ENCODE measurements around the gene BEX1. TPM values are rescaled to one million over a fixed set of nuclear protein-coding genes. Genes with fewer than 3 reads are reported as not detected.
"Not testable (repeated sequence)": the region's sequence is repeated elsewhere in the genome, so short reads cannot be mapped to it uniquely, and the experiment has no call there.

BEX1 gene
- total RNA-seq, result not detected in 2 replicates

GRCh38 chrX:103063918-103064434 lies at the start of gene BEX1:
Gene BEX1, minus strand, starts transcription at chrX:103064171. Its CDS starts 897 bp downstream, at chrX:103063274.
- DNase-seq (ENCODE audit: low read depth in 2 of 2), result no peak

DNA sequence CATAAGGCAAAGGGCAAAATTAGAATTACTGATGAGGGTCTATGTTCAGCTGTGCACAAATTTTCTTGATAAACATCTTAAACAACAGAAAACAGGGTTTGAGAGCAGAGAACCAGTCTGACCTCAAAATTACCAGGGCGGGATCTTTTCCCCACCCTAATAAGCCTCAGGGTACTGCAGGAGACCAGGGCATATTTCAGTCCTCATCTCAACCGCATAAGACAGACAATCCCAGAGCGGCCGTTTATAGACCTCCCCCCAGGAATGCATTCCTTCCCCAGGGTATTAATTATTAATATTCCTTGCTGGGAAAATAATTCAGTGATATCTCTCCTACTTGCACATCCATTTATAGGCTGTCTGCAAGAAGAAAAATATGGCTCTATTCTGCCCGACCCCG lies 45.5 kb upstream of the BEX1 start:
- not testable (repeated sequence) for DNase-seq (ENCODE audit: low read depth in 2 of 2)

GRCh38 chrX:103107836-103108235 lies 43.9 kb upstream of the BEX1 start:
- DNase-seq (ENCODE audit: low read depth in 2 of 2), result no peak

DNA sequence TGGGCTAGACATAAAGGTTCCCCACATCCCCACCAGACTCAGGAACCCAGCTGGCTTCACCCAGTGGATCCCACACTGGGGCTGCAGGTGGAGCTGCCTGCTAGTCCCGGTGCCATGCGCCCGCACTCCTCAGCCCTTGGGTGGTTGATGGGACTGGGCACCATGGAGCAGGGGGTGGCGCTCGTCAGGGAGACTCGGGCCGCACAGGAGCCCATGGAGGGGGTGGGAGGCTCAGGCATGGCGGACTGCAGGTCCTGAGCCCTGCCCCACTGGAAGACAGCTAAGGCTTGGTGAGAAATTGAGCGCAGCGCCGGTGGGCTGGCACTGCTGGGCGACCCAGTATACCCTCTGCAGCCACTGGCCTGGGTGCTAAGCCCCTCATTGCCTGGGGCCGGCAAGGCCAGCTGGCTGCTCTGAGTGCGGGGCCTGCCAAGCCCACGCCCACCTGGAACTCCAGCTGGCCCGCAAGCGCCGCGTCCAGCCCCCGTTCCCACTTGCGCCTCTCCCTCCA lies 43.3 kb upstream of the BEX1 start:
- DNase-seq (ENCODE audit: low read depth in 2 of 2), result not testable (repeated sequence)

DNA sequence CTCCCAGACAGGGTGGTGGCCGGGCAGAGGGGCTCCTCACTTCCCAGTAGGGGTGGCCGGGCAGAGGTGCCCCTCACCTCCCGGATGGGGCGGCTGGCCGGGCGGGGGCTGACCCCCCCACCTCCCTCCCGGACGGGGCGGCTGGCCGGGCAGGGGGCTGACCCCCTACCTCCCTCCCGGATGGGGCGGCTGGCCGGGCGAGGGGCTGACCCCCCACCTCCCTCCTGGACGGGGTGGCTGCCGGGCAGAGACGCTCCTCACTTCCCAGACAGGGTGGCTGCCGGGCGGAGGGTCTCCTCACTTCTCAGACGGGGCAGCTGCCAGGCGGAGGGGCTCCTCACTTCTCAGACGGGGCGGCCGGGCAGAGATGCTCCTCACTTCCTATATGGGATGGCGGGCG lies 40.4 kb upstream of the BEX1 start:
- not testable (repeated sequence) for DNase-seq (ENCODE audit: low read depth in 2 of 2)

DNA sequence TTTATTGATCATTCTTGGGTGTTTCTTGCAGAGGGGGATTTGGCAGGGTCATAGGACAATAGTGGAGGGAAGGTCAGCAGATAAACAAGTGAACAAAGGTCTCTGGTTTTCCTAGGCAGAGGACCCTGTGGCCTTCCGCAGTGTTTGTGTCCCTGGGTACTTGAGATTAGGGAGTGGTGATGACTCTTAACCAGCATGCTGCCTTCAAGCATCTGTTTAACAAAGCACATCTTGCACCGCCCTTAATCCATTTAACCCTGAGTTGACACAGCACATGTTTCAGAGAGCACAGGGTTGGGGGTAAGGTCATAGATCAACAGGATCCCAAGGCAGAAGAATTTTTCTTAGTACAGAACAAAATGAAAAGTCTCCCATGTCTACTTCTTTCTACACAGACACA lies 39.9 kb upstream of the BEX1 start:
- DNase-seq (ENCODE audit: low read depth in 2 of 2), result not testable (repeated sequence)

- no peak for DNase-seq (ENCODE audit: low read depth in 2 of 2)
Observed at GRCh38 chrX:103101299-103102042, 37.5 kb upstream of the BEX1 start.

DNA sequence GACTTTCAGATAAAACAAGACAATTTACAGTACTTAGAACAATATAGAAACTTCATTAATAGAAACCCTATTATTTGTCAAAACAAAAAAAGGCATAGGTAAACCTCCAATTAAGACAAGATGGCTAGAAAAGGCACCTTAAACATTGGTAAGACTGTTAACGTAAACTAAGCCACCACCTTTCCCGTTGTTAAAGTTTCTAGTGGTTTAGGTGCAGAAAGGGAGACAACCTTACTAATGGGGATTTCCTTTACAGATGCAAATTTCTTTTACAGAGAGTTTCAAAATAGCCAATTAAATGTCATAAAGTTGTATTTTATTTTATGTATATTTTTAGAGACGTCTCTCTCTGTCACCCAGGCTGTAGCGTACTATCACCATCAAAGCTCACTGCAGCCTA lies 36.5 kb upstream of the BEX1 start:
- no peak for DNase-seq (ENCODE audit: low read depth in 2 of 2)

- DNase-seq (ENCODE audit: low read depth in 2 of 2), result no peak
Observed at GRCh38 chrX:103099691-103100090, 35.7 kb upstream of the BEX1 start.

DNA sequence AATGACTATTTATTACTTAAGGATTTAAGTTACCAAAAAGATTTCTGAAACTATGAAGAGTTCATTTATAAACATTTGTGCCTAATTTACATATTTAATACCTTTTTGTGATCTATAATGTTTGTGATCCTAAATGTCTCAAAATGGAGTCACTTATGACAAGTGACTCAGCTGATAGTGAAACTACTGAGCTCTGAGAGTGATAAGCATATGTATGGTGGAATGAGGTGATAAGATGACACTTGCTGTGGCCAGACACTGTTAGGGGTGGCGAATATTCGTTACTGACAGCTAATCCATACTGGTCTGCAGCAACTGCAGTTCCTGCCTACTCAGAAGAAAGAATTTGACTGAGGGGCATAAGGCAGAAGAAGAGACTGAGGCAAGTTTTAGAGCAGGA lies 34.5 kb upstream of the BEX1 start:
- DNase-seq (ENCODE audit: low read depth in 2 of 2), result no peak

DNA sequence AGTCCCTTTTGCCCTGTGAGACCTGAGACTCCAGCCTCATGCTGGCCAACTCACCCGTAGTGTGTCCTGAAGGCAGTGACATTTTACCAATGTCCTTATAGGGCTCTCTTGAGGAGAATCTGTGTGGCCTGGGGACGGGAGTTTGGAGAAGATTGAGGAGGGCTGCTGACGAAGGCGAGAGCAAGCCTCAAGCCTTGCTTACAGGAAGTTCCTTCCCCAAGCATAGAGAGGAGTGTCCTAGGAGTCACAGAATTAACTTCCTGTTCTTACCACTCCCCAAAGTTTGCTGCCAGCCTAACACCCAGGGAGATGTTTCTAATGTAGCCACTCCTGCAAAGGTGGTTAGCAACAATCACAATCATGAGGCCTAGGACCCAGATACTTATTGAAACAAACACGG lies 29.0 kb upstream of the BEX1 start, which contains the start of gene NXF3:
Gene NXF3, minus strand, starts transcription at position 202 of the 400 bp plus-strand sequence. Its CDS starts 120 bp downstream, at position 82.
- no peak for DNase-seq (ENCODE audit: low read depth in 2 of 2)

GRCh38 chrX:103081051-103081450 lies 17.1 kb upstream of the BEX1 start:
- no peak for DNase-seq (ENCODE audit: low read depth in 2 of 2)

DNA sequence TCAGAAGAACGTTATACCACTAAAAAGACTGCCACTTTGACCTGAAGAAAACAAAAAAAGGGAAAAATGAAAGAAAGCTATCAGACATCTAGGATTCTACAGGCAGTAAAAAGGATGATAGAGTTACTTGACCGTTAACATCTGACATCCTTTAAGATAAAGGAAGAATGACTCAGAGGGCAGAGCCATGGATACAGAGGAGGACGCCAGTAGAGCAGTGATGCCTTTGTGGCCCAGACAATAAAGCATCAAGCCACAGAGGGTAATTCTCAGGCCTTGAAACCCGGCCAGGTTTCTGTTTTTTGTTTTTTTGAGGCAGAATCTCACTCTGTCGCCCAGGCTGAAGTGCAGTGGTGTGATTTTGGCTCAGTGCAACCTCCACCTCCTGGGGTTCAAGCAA lies 9.5 kb upstream of the BEX1 start:
- DNase-seq (ENCODE audit: low read depth in 2 of 2), result no peak

- DNase-seq (ENCODE audit: low read depth in 2 of 2), result no peak
Observed at GRCh38 chrX:103066606-103067005, 2.6 kb upstream of the BEX1 start.

GRCh38 chrX:103063191-103063845 lies 653 bp downstream of the BEX1 start:
- DNase-seq (ENCODE audit: low read depth in 2 of 2), result peak in 1 of 2 donors; percentile 30

DNA sequence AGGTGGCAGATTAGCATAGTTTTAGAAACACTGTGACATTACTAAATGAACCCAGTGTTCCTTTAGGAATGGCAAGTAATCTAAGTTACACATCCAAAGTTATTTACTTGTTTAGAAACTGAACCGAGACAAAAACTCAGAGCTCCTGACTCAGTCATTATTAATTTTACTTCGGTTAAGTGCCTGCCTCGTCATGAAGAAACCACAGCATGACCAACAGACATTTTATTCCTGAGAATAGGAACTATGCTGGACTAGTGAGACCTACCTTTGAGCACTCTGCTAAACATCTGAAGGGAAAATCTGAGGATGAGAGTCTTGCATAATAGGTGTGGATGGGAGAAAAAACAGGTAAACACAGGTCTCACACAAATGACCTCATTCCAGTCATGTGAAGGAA lies 2.5 kb downstream of the BEX1 start:
- DNase-seq (ENCODE audit: low read depth in 2 of 2), result no peak

GRCh38 chrX:103056902-103057301 lies 7.1 kb downstream of the BEX1 start:
- no peak for DNase-seq (ENCODE audit: low read depth in 2 of 2)

DNA sequence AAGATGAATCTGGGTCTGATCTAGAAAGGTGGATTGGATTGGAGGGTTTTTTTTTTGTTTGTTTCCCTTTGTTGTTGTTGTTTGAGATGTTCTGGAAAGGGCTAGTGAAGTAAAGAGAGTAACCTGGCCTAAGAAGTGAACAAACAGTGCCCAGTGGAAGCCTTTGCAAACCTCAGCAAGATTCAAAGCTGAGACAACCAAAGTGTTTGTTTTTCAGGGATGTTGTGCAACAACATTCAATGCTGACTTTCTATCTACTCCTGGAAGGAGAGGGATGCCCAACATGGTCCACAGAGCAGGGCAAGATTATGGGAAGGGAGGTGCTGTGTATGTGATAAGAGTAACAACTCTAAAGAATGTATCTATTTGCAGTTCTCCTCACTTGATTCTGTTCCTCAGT lies 11.3 kb downstream of the BEX1 start:
- no peak for DNase-seq (ENCODE audit: low read depth in 2 of 2)

DNA sequence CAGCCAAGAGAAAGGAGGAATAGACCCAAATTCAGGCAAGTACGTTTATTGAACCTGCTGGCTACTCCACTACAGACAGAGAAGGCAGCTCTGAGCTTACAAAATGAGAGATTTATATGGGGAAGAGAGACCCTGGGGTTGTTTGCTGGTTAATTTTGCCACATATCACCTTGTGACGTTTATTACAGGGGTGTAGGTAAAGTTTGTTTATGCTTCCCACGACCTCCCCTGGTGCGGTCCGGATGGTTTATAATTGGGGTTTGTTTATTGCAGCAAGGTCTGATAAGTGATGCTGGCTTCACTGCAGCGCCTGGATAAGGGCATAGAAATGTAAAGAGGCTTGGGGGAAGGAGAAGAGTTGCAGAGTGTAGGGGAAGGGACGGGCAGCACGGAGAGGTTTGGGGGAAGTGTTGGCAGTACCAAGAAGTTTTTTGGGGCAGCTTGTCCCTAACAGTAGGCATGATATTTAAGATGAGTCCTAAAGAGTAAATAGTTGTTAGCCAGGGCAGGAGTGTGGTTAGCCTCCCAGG lies 12.6 kb downstream of the BEX1 start:
- no peak for DNase-seq (ENCODE audit: low read depth in 2 of 2)

GRCh38 chrX:103033371-103033770 lies 30.6 kb downstream of the BEX1 start:
- DNase-seq (ENCODE audit: low read depth in 2 of 2), result not testable (repeated sequence)

DNA sequence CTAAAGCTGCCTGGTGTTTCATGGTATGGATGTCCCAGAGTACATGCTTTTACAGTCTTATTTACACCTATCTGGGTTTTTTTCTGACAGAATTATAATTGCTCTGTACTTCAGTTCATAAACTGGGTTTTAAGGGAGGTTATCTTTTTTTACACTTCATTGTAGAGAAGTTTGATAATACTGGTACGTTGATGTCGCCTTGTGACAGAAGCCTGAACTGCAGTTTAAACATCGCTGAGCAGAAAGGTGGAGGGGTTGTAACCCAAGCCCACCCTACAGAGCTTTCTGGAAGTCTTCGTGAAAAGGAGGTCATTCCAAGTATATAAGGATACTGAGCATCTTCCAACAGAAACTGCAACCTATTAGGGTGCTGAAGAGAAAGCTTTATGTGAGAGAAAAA lies 46.4 kb downstream of the BEX1 start:
- no peak for DNase-seq (ENCODE audit: low read depth in 2 of 2)

DNA sequence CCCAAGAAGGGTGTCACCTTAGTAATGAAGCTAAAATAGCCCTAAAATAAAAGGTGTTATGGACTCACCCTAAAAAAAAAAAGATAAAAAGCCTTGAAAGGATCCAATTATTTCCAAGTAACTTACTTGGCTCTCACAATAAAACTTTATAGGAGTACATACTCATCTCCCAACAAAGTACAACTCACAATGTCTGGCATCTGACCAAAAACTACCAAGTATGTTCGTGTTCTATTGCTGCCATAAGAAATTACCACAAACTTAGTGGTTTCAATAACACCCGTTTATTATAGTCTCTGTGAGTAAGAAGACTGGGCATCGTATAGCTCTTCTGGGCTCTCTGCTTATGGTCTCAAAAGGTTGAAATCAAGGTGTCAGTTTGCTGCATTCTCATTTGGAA lies 51.0 kb downstream of the BEX1 start:
- DNase-seq (ENCODE audit: low read depth in 2 of 2), result no peak

All from dermis microvascular lymphatic vessel endothelial cell (primary cell).